HG03135 (cell line): ENCODE results near the gene FHAD1.
"Not testable (repeated sequence)": the region's sequence is repeated elsewhere in the genome, so short reads cannot be mapped to it uniquely, and the experiment has no call there.

Experiments used
- ATAC-seq: cut with Tn5 transposase; IDR thresholded peaks from one replicate; pipeline ENCODE4 v1.9.1; 2021; ENCODE audit warnings: mild to moderate bottlenecking, moderate library complexity; ENCODE audit not compliant: unreplicated experiment

Gene FHAD1

DNA sequence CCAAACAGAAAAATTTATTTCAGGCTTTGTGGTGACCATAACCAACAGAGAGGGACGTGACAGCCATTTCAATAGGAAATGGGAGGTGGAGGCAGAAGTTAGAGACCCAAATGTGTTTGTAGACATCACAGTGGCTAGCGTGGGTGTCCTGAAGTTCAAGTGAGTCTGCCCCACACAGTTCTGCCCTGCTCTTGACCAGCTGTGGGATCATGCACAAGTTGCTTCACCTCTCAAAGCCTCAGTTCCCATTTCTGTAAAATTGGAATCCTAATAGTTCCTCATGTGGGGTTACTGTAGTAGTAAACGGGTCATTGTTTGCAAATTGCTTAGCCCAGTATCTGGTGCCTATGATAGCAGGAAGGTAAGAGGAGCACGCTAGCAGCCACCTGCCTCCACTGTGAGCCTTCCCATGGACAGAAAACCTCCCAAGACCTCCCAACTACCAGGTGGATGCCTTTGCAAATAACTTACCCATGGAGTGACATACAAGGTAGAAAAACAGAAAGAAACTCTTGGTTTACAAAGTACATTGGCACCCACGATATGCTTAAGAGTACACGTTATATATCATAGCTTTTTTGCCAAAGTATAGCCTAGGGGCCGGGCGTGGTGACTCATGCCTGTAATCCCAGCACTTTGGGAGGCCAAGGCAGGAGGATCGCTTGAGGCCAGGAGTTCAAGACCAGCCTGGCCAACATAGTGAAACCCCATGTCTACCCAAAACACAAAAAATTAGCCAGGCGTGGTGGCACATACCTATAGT is 29.1 kb downstream of the FHAD1 start:
- no peak for ATAC-seq

DNA sequence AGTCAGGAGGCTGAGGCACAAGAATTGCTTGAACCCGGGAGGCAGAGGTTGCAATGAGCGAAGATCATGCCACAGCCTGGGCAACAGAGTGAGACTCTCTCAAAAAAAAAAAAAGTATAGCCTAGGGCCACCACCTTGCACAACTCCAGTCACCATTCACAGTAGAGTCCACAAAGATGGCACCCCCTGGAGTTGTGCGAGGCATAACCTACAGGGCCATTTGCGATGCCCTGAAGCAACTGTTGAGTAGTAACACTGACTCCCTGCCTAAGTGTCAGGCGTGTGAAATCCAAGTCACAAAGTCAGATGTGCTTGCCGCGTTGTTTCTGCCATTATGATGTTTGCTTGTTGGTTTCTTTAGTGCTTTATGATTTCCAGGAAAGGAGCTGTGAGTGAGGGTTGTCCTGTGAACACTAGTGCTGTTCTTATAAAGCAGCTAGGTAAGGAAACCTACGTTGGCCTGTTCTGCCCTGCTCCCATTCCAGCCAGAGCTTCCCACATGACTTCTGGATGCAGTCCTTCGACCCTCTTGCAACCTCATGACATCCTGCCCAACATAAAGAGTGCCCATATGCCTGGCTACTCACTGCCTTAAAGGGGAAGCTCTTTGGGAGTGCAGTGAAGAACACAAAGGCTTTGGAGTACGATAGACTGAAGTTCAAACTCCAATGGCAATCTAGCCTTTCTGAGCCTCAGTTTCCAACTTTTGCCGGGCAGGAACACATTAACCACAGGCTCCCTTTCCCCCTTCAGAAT is 29.8 kb downstream of the FHAD1 start:
- no peak for ATAC-seq

DNA sequence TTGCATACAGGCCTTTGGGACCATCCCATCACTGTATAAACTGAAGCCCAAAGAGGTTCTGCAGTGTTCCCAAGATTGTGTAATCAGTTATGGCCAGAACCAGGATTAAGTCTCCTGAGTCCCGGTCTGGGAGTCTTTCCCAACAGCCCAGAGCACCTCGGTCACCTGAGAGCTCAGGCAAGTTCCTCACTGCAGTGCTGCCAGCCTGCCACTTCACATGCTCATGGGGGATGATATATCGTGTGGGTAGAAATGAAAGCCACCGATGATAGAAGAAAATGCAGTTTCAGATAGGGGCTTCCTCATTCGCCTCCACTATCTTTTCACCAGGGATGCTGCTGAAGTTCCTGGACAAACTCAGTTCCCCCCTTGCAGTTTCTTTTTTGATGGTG is 30.4 kb downstream of the FHAD1 start:
- ATAC-seq = no peak

DNA sequence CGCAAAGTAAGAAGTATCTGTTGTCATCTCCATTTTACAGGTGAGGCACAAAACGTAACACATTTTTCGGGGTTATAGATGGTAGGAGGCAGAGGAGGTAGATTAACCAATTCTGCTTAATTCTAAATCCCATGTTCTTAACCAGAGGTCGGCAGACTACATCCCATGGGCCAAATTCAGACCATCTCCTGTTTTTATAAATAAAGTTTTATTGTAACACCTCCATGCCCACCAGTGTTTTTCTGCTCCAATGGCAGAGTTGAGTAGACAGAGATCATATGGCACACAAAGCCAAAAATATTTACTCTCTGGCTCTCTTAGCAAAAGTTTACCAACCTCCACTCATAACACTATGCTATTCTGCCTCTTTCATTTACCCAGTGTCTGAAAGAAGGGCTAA is 30.9 kb downstream of the FHAD1 start:
- no peak for ATAC-seq

DNA sequence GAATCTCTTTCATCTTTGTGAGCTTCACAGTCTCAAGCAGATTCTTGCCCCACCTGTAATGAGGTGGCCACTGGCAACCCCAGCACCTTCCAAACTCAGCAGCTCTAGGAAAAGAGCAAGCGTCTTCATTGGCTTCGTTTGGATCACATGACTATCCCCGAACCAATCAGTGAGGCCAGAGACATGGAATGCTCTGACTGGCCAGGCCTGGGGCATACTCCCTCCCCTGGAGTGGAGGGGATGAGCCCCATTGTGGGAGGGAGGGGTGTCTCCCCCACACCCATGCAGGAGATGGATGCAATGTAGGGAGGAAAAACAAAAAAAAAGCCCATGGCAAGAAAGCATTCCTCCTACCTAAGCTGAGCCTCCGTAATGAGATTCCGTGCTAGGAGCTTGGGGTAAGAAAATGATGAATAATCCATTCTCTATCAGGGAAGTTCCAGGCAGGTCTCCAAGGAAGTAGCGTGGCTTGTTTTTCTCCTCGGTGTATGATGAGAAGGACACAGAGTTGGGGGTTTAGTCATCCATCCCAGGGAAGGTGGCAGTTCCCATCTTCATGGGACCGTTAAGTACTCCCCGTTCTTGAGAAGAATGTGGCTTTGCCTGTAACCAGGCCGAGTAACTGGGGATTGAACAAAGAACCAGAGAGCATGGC is 32.7 kb downstream of the FHAD1 start:
- ATAC-seq = no peak

DNA sequence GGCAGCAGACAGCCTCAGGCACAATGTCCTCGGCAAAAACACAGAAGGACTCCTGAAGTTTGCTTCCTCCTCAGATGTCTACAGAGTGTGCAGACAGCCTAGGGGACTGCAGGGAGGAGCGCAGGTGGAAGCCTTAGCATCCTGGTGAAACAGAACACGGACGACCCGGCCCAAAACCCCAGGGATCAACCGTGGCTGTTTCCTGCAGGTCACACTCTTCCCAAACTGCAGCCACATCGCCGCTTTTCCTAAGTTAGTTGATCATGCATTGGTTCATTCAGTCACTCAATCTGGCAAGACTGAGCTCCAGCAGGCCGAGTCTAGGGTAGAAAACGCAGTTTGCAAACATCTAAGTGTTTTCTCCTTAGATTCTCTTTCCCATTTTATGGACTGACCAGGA is 33.4 kb downstream of the FHAD1 start:
- no peak for ATAC-seq

DNA sequence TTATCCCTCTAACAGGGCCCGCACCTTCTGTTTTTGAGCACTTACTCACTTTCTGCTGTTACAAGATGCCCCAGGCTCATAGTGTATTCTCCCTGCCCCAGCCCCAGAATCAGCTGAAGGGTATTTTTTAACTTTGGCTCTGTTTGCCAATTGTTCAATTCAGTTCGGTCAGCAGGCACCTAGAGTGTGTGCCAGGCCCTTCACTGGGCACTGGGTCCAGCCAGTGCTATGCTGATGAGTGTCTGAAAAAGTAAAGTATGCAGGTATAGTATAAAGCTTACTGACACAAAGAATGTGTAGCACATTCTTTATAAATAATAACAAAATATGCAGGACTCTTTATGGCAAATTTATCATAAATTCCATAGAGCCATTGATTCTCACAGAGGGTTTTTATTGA is 35.0 kb downstream of the FHAD1 start:
- no peak for ATAC-seq

DNA sequence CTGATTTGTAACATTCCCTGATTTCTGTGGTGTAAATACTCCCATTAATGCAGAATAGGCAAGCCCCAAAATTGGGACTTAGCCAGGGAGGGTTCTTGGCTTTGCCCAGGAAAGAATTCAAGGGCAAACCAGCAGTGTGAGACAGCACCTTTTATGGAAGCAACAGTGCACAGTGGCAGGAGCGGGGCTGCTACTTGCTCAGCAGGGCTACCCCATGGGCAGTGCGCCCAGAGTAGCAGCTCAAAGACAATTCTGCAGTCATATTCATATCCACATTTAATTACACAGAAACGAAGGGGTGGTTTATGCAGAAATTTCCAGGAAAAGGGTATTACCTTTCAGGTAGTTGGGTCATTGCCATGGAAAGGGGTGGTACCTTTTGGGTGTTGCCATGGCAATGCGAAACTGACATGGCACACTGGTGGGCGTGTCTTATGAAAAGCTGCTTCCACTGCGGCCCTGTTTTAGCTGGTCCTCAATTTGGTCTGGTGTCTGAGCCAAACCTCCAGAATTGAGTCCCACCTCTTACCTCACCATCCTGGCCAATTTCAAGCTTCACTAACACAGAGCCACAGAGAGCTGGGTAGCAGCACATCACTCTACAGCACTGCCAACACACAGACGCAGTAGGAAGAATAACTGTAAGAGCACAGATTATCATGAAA is 35.9 kb downstream of the FHAD1 start:
- no peak for ATAC-seq

DNA sequence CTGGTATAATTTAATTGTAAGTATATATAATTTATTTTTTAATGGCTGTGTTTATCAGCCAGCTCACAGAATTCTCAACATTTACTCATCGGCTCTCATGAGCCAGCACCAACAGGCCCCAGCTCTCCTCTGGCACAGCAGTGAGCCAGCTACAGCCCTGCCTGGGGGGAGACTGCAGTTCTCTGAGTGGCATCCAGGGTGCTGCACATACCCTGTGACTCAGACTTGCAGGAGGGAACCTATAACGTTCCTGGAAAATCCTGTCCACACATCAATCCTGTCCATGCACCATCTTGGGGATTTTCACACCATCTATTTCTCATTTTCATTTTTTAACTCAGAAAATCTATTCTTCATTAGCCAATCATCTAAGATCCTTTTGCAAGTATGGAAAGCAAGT is 36.5 kb downstream of the FHAD1 start:
- ATAC-seq = no peak

DNA sequence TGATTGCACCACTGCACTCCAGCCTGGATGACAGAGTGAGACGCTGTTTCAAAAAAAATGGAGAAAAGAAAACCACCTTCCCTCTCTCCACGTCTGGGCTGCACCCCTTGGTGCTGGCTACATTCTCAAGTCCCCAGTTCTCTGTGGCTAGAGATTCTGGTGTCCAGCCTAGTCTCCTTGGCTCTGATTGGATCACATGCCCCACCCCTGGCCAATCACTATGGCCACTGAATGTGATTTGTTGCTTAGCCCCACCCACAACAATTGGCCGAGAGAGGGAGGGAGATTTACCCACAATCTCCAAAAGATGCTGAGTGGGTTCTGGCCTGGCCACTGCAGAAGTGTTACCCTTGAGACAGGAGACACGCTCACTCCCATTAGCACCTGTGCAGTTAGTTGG is 39.4 kb downstream of the FHAD1 start:
- ATAC-seq = no peak

DNA sequence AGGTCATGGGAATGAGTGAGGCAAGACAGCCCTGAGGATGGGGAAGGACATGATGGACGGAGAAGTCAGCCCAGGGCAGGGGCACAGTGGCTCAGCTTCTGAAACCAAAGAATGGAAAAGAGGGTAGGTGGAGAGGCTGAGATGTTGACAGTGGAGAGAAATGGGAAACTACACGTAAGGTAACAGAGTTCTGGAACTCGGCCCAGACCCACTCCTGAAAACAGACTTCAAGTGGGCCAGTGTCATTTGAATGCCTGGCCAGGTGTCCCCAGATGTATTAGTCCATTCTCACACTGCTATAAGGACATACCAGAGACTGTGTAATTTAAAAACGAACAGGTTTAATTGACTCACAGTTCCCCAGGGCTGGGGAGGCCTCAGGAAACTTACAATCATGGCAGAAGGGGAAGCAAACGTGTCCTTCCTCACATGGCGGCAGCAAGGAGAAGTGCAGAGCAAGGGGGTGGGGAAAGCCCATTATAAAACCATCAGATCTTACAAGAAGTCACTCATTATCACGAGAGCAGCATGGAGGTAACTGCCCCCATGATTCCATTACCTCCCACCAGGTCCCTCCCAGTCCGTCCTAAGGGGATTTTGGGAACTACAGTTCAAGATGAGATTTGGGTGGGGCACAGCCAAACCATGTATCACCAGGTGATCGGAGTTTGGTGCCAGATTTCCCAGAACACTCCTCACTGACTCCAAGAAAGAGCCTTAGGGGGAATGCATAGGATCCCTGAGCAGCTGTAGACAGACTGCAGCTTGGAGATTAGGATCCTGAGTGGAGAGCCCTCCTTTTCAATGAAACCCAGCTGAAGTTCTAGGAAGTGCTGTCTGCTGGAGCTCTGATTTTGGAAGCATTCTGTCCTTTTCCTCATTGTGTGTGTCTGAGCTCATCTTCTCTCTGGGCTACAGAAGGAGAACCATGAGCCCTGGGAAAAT is 40.3 kb downstream of the FHAD1 start:
- no peak for ATAC-seq

DNA sequence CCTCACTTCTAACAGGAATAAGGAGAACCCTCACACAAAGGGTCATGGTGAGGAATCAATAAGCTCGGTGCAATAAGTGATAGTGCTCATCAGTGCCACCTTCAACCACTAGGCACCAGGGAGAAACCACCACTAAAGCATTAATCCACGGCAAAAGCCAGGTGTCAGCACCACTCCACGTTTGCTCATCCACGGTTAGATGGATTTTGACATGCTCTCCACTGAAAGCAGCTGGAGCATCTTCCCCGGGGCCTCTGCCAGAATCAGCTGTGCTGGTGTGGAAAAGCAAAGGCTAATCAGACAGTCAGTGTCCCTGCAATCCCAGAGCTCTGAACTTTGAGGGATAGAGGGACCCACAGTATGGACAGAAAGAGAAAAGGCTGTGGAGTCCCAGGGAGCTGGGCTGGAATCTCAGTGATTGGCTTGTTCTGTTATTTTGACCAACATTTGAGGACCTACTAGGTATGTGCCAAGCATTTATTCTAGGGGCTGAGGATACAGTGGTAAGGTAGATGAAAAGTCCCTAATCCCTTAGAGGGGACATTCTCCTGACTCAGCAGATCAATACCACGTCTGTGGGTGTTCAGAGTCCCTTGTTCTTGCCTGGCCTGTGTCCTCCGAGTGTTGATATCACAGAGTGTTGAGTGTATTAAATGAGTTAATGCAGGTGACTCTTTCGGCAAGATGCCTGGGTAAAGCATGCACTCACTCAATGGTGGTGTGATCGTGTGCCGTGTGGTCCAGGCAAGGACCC is 41.3 kb downstream of the FHAD1 start:
- no peak for ATAC-seq

DNA sequence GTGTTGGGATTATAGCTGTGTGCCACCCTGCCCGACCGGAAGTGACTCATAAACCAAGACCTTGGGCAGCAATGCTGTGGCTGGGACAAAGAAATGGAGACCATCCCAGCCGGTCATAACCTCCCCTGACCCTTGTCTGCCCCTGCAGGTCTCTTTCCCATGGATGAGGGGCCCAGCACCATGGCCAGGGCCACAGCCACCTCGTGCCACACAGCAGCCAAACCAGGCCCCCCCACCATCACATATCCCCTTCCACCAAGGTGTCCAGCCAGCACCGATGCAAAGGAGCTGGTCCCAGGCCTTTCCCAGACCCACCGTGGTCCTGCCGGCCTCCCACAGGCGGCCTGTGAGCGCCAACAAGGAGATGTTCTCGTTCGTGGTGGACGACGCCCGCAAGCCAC is 42.2 kb downstream of the FHAD1 start:
- no peak for ATAC-seq

DNA sequence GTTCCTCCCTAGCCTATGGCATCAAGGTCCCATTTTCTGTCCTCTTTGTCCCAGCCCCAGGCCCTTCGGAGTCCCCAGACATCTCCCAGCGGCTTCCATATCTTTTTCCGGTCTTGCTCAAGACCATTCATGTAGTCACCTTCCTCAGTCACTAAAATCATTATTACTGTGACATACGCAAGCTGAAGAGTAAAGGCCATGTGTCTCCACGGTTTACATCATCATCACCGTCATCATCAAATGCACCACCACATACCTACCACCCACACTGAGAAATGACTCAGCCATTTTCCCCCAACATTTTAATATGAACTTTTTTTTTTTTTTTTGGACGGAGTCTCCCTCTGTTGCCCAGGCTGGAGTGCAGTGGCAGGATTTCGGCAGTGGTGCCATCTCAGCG is 43.4 kb downstream of the FHAD1 start:
- no peak for ATAC-seq

DNA sequence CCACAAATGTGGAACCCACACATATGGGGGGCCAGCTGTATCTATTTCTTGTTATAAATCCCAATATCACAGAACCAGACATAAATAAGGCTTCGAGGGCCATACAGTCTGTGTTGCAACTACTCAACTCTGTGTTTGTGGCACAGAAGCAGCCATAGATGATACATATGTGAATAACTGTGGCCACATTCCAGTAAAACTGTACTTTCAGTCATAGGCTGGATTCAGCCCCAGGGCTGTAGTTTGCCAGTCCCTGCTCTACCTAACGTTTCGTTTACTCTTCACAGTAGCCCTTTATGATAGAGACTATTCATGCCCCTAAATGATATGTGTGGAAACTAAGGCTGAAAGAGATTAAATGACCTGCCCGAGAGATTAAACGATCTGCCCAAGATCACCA is 48.7 kb downstream of the FHAD1 start:
- ATAC-seq = no peak

DNA sequence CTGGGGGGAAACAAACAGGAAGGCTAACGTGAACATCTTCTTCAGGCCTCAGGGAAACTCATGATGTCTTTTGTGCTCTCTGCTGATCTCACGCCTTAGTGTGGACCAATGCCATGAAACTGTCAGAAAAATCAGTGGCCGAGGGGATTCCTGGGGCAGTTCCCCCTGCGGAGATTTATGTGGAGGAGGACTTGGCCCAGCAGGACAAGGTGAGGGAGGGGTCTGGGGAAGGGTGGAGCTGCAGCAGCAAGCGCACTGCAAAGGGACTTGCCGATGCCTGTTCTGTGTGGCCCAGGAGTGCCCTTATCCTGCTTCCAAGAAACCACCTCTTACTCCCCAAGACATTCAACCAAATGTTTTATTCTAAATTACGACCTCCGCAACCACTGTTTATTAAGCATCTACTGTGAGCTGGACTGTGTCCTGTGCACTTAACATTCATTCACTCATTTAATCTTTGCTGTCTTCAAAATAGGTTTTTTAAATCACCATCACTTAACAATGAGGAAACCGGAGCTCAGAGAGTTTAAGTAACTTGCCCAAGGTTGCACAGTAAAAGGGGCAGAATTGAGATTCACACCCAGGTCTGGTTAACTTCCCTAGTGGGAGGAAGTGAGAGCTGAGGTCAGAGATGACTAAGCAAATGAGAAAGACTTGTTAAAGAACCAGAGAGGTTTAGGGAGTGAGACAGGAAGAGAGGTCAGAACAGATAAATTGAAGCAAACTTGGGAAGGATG is 49.7 kb downstream of the FHAD1 start:
- ATAC-seq = no peak

DNA sequence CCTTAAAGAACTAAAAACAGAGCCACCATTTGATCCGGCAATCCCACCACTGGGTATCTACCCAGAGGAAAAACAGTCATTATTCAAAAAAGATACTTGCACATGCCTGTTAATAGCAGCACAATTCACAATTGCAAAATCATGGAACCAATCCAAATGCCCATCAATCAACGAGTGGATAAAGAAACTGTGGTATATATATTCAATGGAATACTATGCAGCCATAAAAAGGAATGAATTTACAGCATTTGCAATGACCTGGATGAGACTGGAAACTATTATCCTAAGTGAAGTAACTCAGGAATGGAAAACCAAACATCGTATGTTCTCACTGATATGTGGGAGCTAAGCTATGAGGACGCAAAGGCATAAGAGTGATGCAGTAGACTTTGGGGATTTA is 51.0 kb downstream of the FHAD1 start:
- ATAC-seq = not testable (repeated sequence)

DNA sequence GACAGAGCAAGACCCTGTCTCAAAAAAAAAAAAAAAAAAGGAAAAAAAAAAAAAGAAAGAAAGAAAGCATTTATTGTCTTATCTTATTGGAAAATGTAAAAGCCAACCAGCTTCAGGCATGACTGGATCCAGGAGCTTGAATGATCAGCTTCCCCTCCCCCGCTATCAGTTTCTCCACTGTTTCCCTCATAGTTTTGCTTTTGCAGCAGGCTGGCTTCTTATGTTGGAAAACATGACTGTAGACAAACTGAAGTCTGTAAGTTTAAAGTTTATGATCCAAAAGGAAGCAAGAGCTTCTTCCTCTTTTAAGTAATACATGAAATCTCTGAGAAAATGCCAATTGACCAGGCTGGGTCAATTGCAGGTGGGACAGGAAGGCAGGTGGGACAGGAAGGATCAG is 52.2 kb downstream of the FHAD1 start:
- no peak for ATAC-seq

DNA sequence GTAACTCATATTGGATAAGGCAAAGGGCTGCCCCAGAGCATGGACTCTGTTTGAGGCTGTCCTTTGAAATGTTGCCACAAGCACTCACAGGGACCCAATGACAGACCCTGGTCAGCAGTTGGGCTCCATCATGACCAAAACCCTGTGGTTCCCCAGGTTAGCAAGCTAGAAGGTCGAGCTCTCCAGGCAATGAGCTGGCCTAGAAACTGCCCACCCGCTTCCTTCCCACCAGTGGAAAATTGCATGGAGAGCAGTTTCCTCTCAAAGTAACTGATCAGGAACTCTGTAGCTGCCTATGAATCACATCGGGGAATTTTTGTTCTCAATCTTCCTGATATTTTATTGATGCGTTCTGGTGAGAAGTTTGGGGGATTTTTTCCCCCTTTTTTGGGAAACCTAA is 52.8 kb downstream of the FHAD1 start:
- no peak for ATAC-seq
